Keratinocyte (primary cell): ENCODE results near the gene HDAC9. TPM values are rescaled to one million over a fixed set of nuclear protein-coding genes. Genes with fewer than 3 reads are reported as not detected.

ENCODE experiments used
- DNase-seq: peaks from one replicate; pipeline ENCODE4 v3.0.0-alpha.2; 2011; ENCODE audit warnings: low read depth, missing footprints, low spot score
- FAIRE-seq: peaks from 2 replicates; lab custom pipeline; 2011; peaks lifted over from hg19 to GRCh38; lab: Jason Lieb, UNC
- H2AFZ ChIP-seq: 2 replicates; pipeline ENCODE4 v1.6.0; 2012; ENCODE audit warnings: low read length, control low read depth, inconsistent platforms; ENCODE audit not compliant: control insufficient read depth
- H3K27ac ChIP-seq: 2 replicates; pipeline ENCODE4 v1.5.1; 2011; ENCODE audit warnings: low read length; ENCODE audit not compliant: control insufficient read depth, insufficient read depth
- H3K27me3 ChIP-seq: 3 replicates; pipeline ENCODE4 v1.6.0; 2011; ENCODE audit warnings: low read length; ENCODE audit not compliant: control insufficient read depth, insufficient read depth; ENCODE audit errors: extremely low read depth
- H3K36me3 ChIP-seq, 2 experiments: 2 replicates in 1 of 2; 3 replicates in 1 of 2; pipeline ENCODE4 v1.5.1; 2011; ENCODE audit warnings: low read length in 2 of 2, mild to moderate bottlenecking in 1 of 2; ENCODE audit not compliant: control insufficient read depth in 2 of 2, insufficient read depth in 2 of 2; ENCODE audit errors: extremely low read depth in 1 of 2
- H3K4me1 ChIP-seq: 3 replicates; pipeline ENCODE4 v1.5.1; 2011; ENCODE audit warnings: low read length; ENCODE audit not compliant: control insufficient read depth, insufficient read depth; ENCODE audit errors: extremely low read depth
- H3K4me2 ChIP-seq: 3 replicates; pipeline ENCODE4 v1.6.0; 2011; ENCODE audit warnings: low read depth, low read length; ENCODE audit not compliant: control insufficient read depth, insufficient read depth; ENCODE audit errors: extremely low read depth
- H3K4me3 ChIP-seq, 3 experiments: fragments of 200-600 bp in 1 of 3; sonication (generic) in 1 of 3; 2 replicates in 2 of 3; 3 replicates in 1 of 3; pipeline ENCODE4 v1.5.1; 2011 to 2016; ENCODE audit warnings: low read length in 3 of 3, mild to moderate bottlenecking in 3 of 3, control low read depth in 2 of 3, inconsistent platforms in 1 of 3, low read depth in 1 of 3, mixed read lengths in 1 of 3, mixed run types in 1 of 3, moderate library complexity in 1 of 3; ENCODE audit not compliant: control insufficient read depth in 2 of 3, insufficient read depth in 2 of 3; ENCODE audit errors: extremely low read depth in 1 of 3
- H3K79me2 ChIP-seq: 2 replicates; pipeline ENCODE4 v1.6.0; 2012; ENCODE audit warnings: low read length; ENCODE audit not compliant: control insufficient read depth, insufficient read depth
- H3K9ac ChIP-seq: 3 replicates; pipeline ENCODE4 v1.6.0; 2011; ENCODE audit warnings: low read length; ENCODE audit not compliant: control insufficient read depth, insufficient read depth; ENCODE audit errors: extremely low read depth
- H3K9me1 ChIP-seq: 3 replicates; pipeline ENCODE4 v1.6.0; 2011; ENCODE audit warnings: low read length; ENCODE audit not compliant: control insufficient read depth, insufficient read depth; ENCODE audit errors: extremely low read depth
- H3K9me3 ChIP-seq: 2 replicates; pipeline ENCODE4 v1.5.1; 2012; ENCODE audit warnings: low read depth, low read length; ENCODE audit not compliant: control insufficient read depth
- H4K20me1 ChIP-seq: 3 replicates; pipeline ENCODE4 v1.6.0; 2011; ENCODE audit warnings: low read length; ENCODE audit not compliant: control insufficient read depth, insufficient read depth; ENCODE audit errors: extremely low read depth
- CTCF ChIP-seq, 3 experiments: IDR thresholded peaks in 1 of 3; conservative IDR thresholded peaks in 1 of 3; optimal IDR thresholded peaks in 1 of 3; 2 replicates in 2 of 3; 3 replicates in 1 of 3; pipeline versions ENCODE3 to v1.5.1; 2011; ENCODE audit warnings: low read length in 3 of 3, mild to moderate bottlenecking in 3 of 3, moderate library complexity in 2 of 3, control low read depth in 1 of 3, inconsistent platforms in 1 of 3; ENCODE audit not compliant: insufficient read depth in 2 of 3; ENCODE audit errors: extremely low read depth in 1 of 3
- EZH2 ChIP-seq: IDR thresholded peaks from one replicate; pipeline ENCODE4 v1.6.1; 2012; ENCODE audit warnings: inconsistent platforms, mild to moderate bottlenecking, low read length, moderate library complexity
- dilution Hi-C: fragments of 300-500 bp; cut with MboI; formaldehyde crosslinking; loops from one replicate; pipeline ENCODE4 v1.7.0; 2020; ENCODE audit warnings: low sequenced_read_pairs; ENCODE audit not compliant: extremely low pct_ligation_motif_present
- polyA plus RNA-seq, 5 experiments: library from polyadenylated mRNA; depleted of rRNA in 3 of 5; stranded (reverse) in 3 of 5; stranded (forward) in 1 of 5; unstranded in 1 of 5; fragments of >200 nt; gene quantifications; 1 replicate in 1 of 5; 2 replicates in 3 of 5; 3 replicates in 1 of 5; pipeline versions ENCODE4 v1.2.1 to v1.2.3, GENCODE V29; 2011 to 2012; ENCODE audit warnings: missing spikeins in 2 of 5, low read depth in 1 of 5, low replicate concordance in 1 of 5

HDAC9 gene
- polyA plus RNA-seq, 1 donor (not counting 4 experiments of a cell fraction or from before 2014, with no cell fraction given) = 24.6 TPM

DNA sequence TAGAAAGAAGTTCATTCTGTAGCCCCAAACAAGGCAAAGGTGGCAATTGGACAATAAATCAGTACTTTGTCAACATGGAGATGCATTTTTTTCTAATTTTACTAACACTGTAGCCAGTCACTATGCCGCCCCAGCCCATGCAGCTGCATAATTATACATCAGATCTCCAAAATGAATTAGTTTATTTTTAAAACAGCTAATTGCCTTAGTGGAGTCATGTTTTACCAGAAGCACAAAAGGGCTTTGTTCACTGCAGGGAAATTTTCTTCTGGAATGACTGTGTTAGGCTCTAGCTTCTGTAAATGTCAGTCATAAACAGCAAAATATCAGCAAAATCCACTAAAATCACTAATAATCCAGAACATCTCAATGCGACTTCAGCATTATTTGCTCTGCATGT lies 20.1 kb upstream of the HDAC9 start:
- Histone ChIP-seq H3K4me1 (no peaks in the 10 kb centered on the region), H3K9ac (no peak overlapping the region), H3K9me1 (no peaks in the 10 kb centered on the region), H3K9me3 (no peaks in the 10 kb centered on the region), H3K36me3 (no peaks in the 10 kb centered on the region), H2AFZ (no peak overlapping the region), H3K79me2 (no peaks in the 10 kb centered on the region), H4K20me1 (no peaks in the 10 kb centered on the region), H3K27ac (no peak overlapping the region), H3K27me3 (no peaks in the 10 kb centered on the region), H3K4me3 (no peak overlapping the region), H3K4me2 (no peak overlapping the region)
- DNase-seq (no peak), FAIRE-seq (no peak)
- dilution Hi-C loops = no loop called here
- TF ChIP-seq CTCF (optimal IDR thresholded peaks at IDR 0.05 in 1 of 3, IDR thresholded peaks at IDR 0.05 in 1 of 3, conservative IDR thresholded peaks at IDR 0.05 in 1 of 3; ENCODE audit: extremely low read depth in 1 of 3, insufficient read depth in 2 of 3, low read length in 3 of 3) (no peak), EZH2 (no peak)

DNA sequence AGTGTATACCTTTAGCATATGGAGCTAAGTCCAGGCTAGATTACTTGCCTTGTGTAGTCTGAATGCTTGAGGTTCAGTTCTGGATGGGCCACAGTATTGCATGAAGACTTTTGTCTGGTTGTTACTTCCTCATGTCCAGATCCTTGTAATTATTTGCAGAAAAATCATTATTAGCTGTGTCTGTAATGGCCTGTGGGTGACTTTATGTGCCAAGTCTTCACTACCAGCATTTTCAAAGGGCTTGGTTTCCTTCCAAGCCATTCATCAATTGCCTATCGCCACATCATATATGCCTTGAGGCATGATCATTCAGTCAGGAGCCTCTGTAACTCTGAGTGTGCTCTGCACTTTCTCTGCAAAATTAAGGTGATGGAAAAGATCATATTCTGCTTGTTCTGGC lies 13.8 kb upstream of the HDAC9 start:
- H3K27ac ChIP-seq = no peak overlapping the region
- no peaks in the 10 kb centered on the region for H3K79me2 ChIP-seq
- no peaks in the 10 kb centered on the region for H3K9me3 ChIP-seq
- no peak overlapping the region for H3K4me3 ChIP-seq
- DNase-seq (no peak), FAIRE-seq (no peak)
- H3K27me3 ChIP-seq = no peaks in the 10 kb centered on the region
- H3K4me2 ChIP-seq = no peak overlapping the region
- dilution Hi-C loops = no loop called here
- H3K36me3 ChIP-seq = no peaks in the 10 kb centered on the region
- no peaks in the 10 kb centered on the region for H4K20me1 ChIP-seq
- no peaks in the 10 kb centered on the region for H3K4me1 ChIP-seq
- no peak overlapping the region for H2AFZ ChIP-seq
- TF ChIP-seq EZH2 (no peak), CTCF (optimal IDR thresholded peaks at IDR 0.05 in 1 of 3, IDR thresholded peaks at IDR 0.05 in 1 of 3, conservative IDR thresholded peaks at IDR 0.05 in 1 of 3; ENCODE audit: extremely low read depth in 1 of 3, insufficient read depth in 2 of 3, low read length in 3 of 3) (no peak)
- no peaks in the 10 kb centered on the region for H3K9me1 ChIP-seq
- no peak overlapping the region for H3K9ac ChIP-seq
